NCI-H1417 (cell line): Measurements from ENCODE around the gene PGBD2.
"Not testable (repeated sequence)": the region's sequence is repeated elsewhere in the genome, so short reads cannot be mapped to it uniquely, and the experiment has no call there.

Experiments
- DNase-seq, 3 experiments: peaks; one replicate each; lab custom pipeline; 2025; lab: John Stamatoyannopoulos, UW

Gene PGBD2

DNA sequence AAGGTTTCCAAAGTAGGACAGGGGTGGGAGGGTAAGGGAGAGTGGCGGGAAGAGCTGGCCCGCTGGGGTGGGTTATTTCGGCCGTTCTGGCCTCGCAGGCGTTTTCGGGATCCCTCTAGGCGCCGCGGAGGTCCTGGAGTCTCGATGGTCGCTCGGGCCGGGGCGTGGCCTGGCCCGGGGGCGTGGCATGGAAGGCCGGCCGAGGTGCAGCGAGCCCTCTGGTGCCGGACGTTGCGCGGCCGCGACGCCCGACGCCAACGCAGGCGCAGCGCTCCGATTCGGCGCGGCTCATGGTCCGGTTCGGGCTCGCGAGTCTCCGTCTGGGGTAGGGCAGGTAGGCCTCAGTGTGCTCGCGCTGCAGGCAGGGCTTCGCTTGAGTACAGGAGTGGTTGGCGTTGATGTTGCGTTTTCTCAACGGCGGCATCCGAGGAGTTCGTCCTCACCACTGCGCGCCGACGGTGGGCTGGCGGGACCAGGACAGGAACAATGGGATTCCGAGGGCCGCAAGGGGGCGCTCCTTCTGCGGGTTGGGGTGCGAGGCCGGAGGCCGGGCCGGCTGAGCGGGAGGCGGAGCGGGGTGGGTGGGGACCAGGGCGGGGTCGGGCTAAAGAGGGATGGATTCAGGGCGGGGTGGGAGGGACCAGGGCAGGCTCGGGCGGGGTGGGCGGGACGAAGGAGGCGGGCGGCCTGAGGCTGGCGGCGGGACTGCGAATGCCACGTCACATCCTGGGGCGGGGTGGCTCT is at the start of gene PGBD2:
Gene PGBD2 (plus strand): TSS at position 227 of the 744 bp plus-strand sequence. CDS start 7,628 bp downstream, outside the sequence.
- DNase-seq: peak; percentile 85 to 92 (median 92)

GRCh38 chr1:248857201-248857600 is 48.8 kb upstream of the PGBD2 start:
- no peak for DNase-seq

GRCh38 chr1:248857749-248858095 is 48.3 kb upstream of the PGBD2 start:
- no peak for DNase-seq

DNA sequence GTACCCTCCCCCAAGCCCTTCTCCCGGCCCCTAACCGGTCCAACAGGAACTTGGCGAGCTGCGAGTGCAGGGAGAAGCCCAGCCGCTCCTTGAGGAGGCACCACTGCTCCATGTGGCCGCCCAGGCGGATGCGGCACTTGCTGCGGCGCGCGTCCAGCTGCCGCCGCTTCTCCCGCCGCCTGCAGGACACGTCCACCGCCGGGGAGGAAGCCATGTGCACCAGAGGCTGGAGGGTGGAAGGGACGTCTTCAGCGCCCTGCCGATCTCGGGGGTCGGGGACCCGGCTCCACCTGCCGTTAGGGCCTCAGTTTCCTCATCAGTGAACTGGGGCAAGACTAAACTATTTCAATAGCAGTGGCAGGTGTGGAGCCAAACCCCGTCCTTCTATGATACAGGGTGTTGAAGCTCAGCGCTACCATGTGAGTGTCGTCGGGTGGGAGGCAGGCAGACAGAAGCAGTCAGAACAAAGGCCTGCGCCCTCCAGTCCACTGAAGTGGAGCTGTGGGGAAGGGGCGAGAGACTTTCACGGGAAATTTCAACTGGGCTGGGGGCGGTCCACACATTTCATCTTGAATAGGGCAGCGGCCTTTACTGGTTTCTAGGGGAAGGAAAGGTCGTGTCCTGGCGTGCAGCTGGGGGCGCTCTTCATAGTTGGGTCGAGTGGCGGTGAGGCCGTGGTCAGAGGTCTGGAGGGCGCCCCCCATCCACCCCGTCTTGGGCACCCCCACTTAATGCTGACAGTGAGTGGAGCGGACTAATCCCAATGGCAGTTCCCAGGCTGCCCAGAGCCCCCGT is 47.7 kb upstream of the PGBD2 start:
- peak; percentile 37 to 92 (median 85) for DNase-seq

- DNase-seq: peak; percentile 89 to 97 (median 93)
These were observed 46.8 kb upstream of the PGBD2 start, which contains the start of gene ZNF692 for GRCh38 chr1:248858891-248859889. Gene ZNF692 (minus strand): TSS chr1:248859085. CDS start chr1:248858309, 776 bp downstream.

- DNase-seq: no peak
These were observed 46.0 kb upstream of the PGBD2 start for GRCh38 chr1:248860007-248860406.

GRCh38 chr1:248861616-248862015 is 44.4 kb upstream of the PGBD2 start:
- DNase-seq: no peak

- DNase-seq: no peak
These were observed 43.4 kb upstream of the PGBD2 start for GRCh38 chr1:248862695-248862997.

DNA sequence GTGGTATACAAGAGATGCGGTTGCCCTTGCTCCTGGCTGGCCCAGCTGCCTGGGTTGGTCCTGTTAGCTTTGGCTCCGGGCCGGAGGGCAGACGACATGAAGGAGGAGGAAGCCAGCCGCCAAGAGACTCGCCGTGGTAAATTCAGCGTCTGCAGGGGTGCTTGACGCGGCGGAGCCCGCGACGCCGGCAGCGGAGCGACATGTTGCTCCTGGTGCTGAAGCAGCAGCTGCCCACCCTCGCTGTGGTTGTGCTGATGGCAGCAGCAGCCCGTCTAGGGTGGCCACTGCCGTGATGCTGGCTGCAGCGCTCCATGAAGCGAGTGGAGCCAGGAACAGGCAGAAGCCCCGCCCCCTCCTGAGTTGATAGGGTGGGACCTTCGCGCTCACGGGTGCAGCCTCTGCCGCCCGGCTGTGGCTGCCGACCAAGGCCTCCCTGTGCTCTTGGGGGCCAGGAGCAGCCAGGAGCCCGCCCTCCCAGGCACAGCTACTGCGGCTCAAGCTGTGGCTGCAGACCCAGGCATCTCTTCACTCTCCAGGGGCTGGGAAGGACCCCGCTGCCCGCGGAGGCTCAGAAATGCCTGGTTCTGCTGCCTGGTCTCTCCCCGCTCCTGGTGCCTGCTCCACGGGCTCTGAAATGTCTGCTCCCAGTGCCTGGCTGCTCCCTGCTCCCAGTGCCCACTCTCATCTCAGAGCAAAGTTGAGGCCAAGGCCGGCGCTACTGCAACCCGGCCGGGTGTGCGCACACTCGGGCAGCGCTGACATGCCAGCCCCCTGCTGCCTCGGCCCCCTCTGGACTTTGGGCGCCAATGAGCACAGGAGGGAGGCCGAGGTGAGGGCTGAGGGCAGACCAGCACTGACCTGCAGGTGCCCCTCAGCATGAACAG is 42.8 kb upstream of the PGBD2 start:
- peak; percentile 70 to 94 (median 90) for DNase-seq

GRCh38 chr1:248871837-248872401 is 34.1 kb upstream of the PGBD2 start:
- DNase-seq: peak in 1 of 3 experiments; percentile 42

- peak; percentile 46 to 91 (median 84) for DNase-seq
These were observed 33.2 kb upstream of the PGBD2 start for GRCh38 chr1:248872752-248873408.

DNA sequence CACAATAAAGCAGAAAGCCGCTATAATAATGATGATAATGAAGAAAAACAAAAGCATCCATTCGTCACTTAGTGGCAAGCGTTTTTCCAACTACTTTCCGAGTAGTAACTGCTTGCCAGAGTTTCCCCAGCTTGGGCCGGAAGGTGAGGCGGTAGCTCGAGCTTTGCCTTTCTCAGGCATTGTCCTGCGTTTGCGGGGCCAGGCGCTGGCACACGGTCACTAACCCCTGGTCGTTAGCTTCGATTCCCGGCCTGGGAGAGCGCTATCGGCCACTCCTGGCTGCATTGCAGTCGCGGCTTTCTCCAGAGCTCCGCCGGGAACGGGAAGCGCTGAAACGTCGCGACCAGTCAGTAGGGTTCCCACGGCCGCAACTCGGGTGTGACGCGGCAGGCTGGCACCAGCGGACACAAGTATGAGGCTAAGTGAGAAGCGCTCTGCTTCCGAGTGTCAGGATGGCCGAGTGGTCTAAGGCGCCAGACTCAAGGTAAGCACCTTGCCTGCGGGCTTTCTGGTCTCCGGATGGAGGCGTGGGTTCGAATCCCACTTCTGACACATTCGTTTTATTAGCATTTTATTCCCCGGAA is 32.5 kb upstream of the PGBD2 start:
- DNase-seq: peak; percentile 87 to 99 (median 94)

- peak; percentile 66 to 99 (median 96) for DNase-seq
These were observed 32.0 kb upstream of the PGBD2 start for GRCh38 chr1:248873993-248874533.

- no peak for DNase-seq
These were observed 24.8 kb upstream of the PGBD2 start for GRCh38 chr1:248881261-248881660.

DNA sequence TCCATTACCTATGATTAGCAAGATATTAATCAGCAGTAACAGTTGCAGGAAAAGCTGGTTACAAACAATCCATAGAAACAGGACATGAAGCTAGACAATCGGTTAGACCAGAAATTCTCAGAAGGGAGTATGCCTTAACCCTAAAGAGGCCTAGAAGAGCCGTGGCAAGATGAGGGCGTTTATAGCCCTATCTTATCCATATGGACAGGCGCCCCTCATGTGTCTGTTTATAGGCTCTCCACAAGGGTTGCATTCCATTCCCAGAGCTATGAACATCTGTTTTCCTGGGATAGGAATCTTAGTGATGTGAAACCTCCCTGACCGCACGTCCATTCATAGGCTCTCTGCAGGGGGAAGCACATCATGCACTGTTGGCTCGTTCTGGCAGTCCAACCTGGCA is 23.6 kb upstream of the PGBD2 start:
- not testable (repeated sequence) for DNase-seq

DNA sequence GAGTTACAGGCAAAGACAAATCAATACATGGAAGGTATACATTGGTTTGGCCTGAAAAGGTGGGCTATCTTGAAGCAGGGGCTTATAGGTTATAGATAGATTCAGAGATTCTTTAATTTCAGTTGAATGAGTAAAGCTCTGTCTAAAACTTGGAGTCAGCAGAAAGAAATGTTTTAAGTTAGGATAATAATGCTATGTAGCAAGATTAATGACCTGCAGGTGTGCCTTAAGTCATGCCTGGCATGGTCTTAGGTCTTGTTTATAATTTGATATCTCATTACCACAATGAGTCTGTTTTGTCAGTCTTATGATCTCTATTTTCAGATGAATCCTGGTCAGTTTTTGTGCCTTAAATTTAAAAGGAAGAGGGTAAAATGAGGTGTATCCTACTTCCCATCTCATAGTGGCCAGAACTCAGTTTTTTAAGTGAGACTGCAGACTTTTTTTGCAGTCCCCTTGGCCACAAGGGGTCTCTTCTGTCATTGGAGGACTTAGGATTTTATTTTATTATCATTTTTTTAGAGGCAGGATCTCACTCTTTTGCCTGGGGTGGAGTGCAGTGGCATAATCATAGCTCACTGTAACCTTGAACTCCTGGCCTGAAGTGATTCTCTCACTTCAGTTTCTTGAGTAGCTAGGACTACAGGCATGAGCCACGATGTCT is 21.3 kb upstream of the PGBD2 start:
- DNase-seq: no peak

DNA sequence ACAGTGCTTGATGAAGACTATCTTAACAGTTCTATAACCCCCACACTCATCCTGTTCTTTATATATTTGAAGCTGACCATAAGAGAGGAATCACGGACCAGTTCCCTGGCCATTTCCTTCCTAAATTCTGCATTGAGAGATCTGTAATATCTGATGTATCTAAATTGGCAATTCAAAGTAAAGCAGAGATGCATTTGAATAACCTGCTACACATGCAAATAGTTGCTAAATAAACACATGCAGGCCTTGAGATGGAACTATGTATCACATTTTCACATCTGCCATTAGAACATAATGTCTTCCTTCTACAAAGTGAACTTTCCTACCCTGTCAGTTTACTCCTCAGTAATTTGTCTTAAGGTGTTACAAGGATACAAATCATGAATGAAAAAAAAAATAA is 20.4 kb upstream of the PGBD2 start:
- no peak for DNase-seq

- peak in 1 of 3 experiments; percentile 20 for DNase-seq
These were observed 19.7 kb upstream of the PGBD2 start for GRCh38 chr1:248886237-248886895.
